HCT116 (cell line): ENCODE data around the gene GPR107. TPM values are rescaled to one million over a fixed set of nuclear protein-coding genes. Genes with fewer than 3 reads are reported as not detected.

Source experiments
- ATAC-seq: fragments of 200-7000 bp; cut with Tn5 transposase; 2 replicates; pipeline ENCODE4 v1.9.1; 2020; ENCODE audit warnings: mild to moderate bottlenecking, moderate library complexity
- BruUV-seq: library from RNA; stranded (reverse); fragments of 400-500 nt; replicated peaks from 2 replicates; lab custom pipeline; 2021; lab: Mats Ljungman, UMichigan
- CTCF ChIA-PET: fragments of 300-600 bp; sonication (Branson Sonifier 250); formaldehyde crosslinking; loops from one replicate; lab custom pipeline; 2021; ENCODE audit warnings: antibody characterized with exemption; lab: Charles Lee
- POLR2A ChIA-PET: fragments of 300-600, 350-600 bp; sonication (Branson Sonifier 250); formaldehyde crosslinking; loops from one replicate; lab custom pipeline; 2021; ENCODE audit warnings: antibody characterized with exemption; lab: Charles Lee
- RAD21 ChIA-PET, 2 experiments: fragments of 300-600 bp; sonication (Branson Sonifier 250); formaldehyde crosslinking; loops; one replicate each; lab custom pipeline; 2023; ENCODE audit warnings: low total read pairs in 2 of 2; ENCODE audit not compliant: uncharacterized antibody in 2 of 2, unreplicated experiment in 2 of 2, low non-redundant PET in 1 of 2; lab: Charles Lee
- DNase-seq: peaks from one replicate; pipeline ENCODE4 v3.0.0-alpha.2; 2010; ENCODE audit warnings: low read depth, low spot score
- H2AFZ ChIP-seq: fragments of 200-600 bp; shearing (Covaris generic), sonication (generic); 2 replicates; pipeline ENCODE4 v1.6.1; 2017; ENCODE audit warnings: low read depth, mixed run types, mixed read lengths, antibody characterized with exemption, low read length; ENCODE audit not compliant: poor library complexity, severe bottlenecking
- H3K27ac ChIP-seq: 2 replicates; pipeline ENCODE4 v1.5.1; 2012; ENCODE audit warnings: low read depth, low read length
- H3K27me3 ChIP-seq: fragments of 200-600 bp; sonication (generic); 2 replicates; pipeline ENCODE4 v1.6.1; 2016; ENCODE audit warnings: mixed run types, low read length, mixed read lengths; ENCODE audit not compliant: insufficient read depth
- H3K36me3 ChIP-seq, 2 experiments: fragments of 200-500 bp in 1 of 2; fragments of 200-600 bp in 1 of 2; sonication (Bioruptor generic) in 1 of 2; sonication (generic) in 1 of 2; 2 replicates each; pipeline versions ENCODE4 v1.5.1 to v1.6.1; 2014 to 2016; ENCODE audit warnings: low read length in 2 of 2, inconsistent platforms in 1 of 2, mixed read lengths in 1 of 2, mixed run types in 1 of 2; ENCODE audit not compliant: insufficient read depth in 2 of 2, control insufficient read depth in 1 of 2
- H3K4me1 ChIP-seq, 2 experiments: fragments of 200-600 bp in 1 of 2; sonication (generic) in 1 of 2; 2 replicates each; pipeline versions ENCODE4 v1.5.1 to v1.6.1; 2012 to 2017; ENCODE audit warnings: low read length in 2 of 2, inconsistent platforms in 1 of 2, mild to moderate bottlenecking in 1 of 2, mixed read lengths in 1 of 2, mixed run types in 1 of 2, moderate library complexity in 1 of 2; ENCODE audit not compliant: insufficient read depth in 2 of 2, control insufficient read depth in 1 of 2
- H3K4me2 ChIP-seq: fragments of 200-600 bp; sonication (generic); 2 replicates; pipeline ENCODE4 v1.6.1; 2017; ENCODE audit warnings: mixed run types, low read length, mixed read lengths
- H3K4me3 ChIP-seq, 2 experiments: fragments of 200-600 bp in 1 of 2; sonication (generic) in 1 of 2; replicated peaks in 1 of 2; 2 replicates each; pipeline ENCODE4 v1.5.1; 2011 to 2016; ENCODE audit warnings: low read length in 2 of 2, control low read depth in 1 of 2, low read depth in 1 of 2, mild to moderate bottlenecking in 1 of 2, mixed read lengths in 1 of 2, mixed run types in 1 of 2
- H3K79me2 ChIP-seq: fragments of 200-600 bp; sonication (generic); 2 replicates; pipeline ENCODE4 v1.6.1; 2017; ENCODE audit warnings: mild to moderate bottlenecking, mixed run types, low read length, moderate library complexity, mixed read lengths; ENCODE audit not compliant: insufficient read depth
- H3K9ac ChIP-seq: fragments of 200-600 bp; sonication (generic); 2 replicates; pipeline ENCODE4 v1.6.1; 2016; ENCODE audit warnings: low read length, mixed read lengths
- H3K9me2 ChIP-seq: fragments of 200-600 bp; sonication (generic), shearing (Covaris generic); 2 replicates; pipeline ENCODE4 v1.6.1; 2017; ENCODE audit warnings: mixed run types, mild to moderate bottlenecking, moderate library complexity; ENCODE audit not compliant: insufficient read depth
- H3K9me3 ChIP-seq, 2 experiments: fragments of 200-500 bp in 1 of 2; fragments of 200-600 bp in 1 of 2; sonication (Bioruptor generic) in 1 of 2; sonication (generic) in 1 of 2; 2 replicates each; pipeline ENCODE4 v1.6.1; 2014 to 2017; ENCODE audit warnings: low read length in 2 of 2, mixed read lengths in 2 of 2, inconsistent platforms in 1 of 2, low read depth in 1 of 2, mild to moderate bottlenecking in 1 of 2, mixed run types in 1 of 2, moderate library complexity in 1 of 2; ENCODE audit not compliant: control insufficient read depth in 1 of 2, insufficient read depth in 1 of 2
- H4K20me1 ChIP-seq: fragments of 200-600 bp; sonication (generic), shearing (Covaris generic); 2 replicates; pipeline ENCODE4 v1.6.1; 2017; ENCODE audit warnings: mixed run types, mild to moderate bottlenecking, moderate library complexity; ENCODE audit not compliant: insufficient read depth
- CBX3 ChIP-seq: IDR thresholded peaks from 2 replicates; pipeline ENCODE4 v1.6.1; 2012; ENCODE audit warnings: low read depth
- CEBPB ChIP-seq: IDR thresholded peaks from 2 replicates; pipeline ENCODE4 v1.6.1; 2012; ENCODE audit warnings: low read depth
- EGR1 ChIP-seq: IDR thresholded peaks from 2 replicates; pipeline ENCODE4 v1.6.1; 2012; ENCODE audit warnings: low read depth
- ELF1 ChIP-seq: IDR thresholded peaks from 2 replicates; pipeline ENCODE4 v1.6.1; 2012; ENCODE audit warnings: low read depth, borderline replicate concordance
- EZH2 ChIP-seq: fragments of 200-600 bp; sonication (generic); IDR thresholded peaks from 2 replicates; pipeline ENCODE4 v1.6.1; 2017; ENCODE audit warnings: antibody characterized with exemption, mixed run types
- EZH2phosphoT487 ChIP-seq: fragments of 200-600 bp; IDR thresholded peaks from 2 replicates; pipeline ENCODE4 v1.6.1; 2018; ENCODE audit warnings: antibody characterized with exemption, borderline replicate concordance
- JUND ChIP-seq: IDR thresholded peaks from 2 replicates; pipeline ENCODE4 v1.6.1; 2012
- POLR2A ChIP-seq: IDR thresholded peaks from 2 replicates; pipeline ENCODE4 v1.7.0; 2011; ENCODE audit warnings: borderline replicate concordance; ENCODE audit not compliant: insufficient read depth, insufficient read length; ENCODE audit errors: extremely low read depth
- POLR2AphosphoS5 ChIP-seq: IDR thresholded peaks from 2 replicates; pipeline ENCODE4 v1.6.1; 2011; ENCODE audit warnings: mild to moderate bottlenecking, low read depth, low read length, moderate library complexity
- SIN3A ChIP-seq: IDR thresholded peaks from 2 replicates; pipeline ENCODE4 v1.6.1; 2012; ENCODE audit warnings: low read depth
- SP1 ChIP-seq: IDR thresholded peaks from 2 replicates; pipeline ENCODE4 v1.6.1; 2012; ENCODE audit warnings: low read depth
- SRF ChIP-seq: IDR thresholded peaks from 2 replicates; pipeline ENCODE4 v1.6.1; 2012; ENCODE audit warnings: low read depth
- TCF7L2 ChIP-seq: IDR thresholded peaks from 2 replicates; pipeline ENCODE4 v1.7.0; 2011; ENCODE audit warnings: borderline replicate concordance, inconsistent platforms; ENCODE audit not compliant: insufficient read depth, insufficient read length; ENCODE audit errors: extremely low read depth
- ZNF274 ChIP-seq: fragments of 200-500 bp; sonication (Bioruptor generic); IDR thresholded peaks from 2 replicates; pipeline ENCODE4 v1.6.1; 2014; ENCODE audit warnings: mild to moderate bottlenecking, low read depth, low read length, inconsistent platforms
- intact Hi-C: fragments of 100-400 bp; cut with micrococcal nuclease; formaldehyde crosslinking; loops from 2 replicates; pipeline ENCODE4 v1.10.0; 2022
- total RNA-seq: library from RNA; stranded (reverse); gene quantifications from one replicate; pipeline ENCODE4 v1.2.1, GENCODE V29; 2021; ENCODE audit not compliant: unreplicated experiment
- TF ChIP-seq, protein P1 (sequence below): IDR thresholded peaks from 2 replicates; pipeline ENCODE4 v1.6.1; 2012
- TF ChIP-seq, protein P2 (sequence below): IDR thresholded peaks from 2 replicates; pipeline ENCODE4 v1.6.1; 2012; ENCODE audit warnings: low read depth
- TF ChIP-seq, protein P3 (sequence below), 3 experiments: fragments of 200-600 bp in 1 of 3; sonication (generic) in 1 of 3; IDR thresholded peaks in 2 of 3; conservative IDR thresholded peaks in 1 of 3; 2 replicates each; pipeline ENCODE4 v1.5.1; 2012 to 2017; ENCODE audit warnings: low read depth in 2 of 3, low read length in 2 of 3, antibody characterized with exemption in 1 of 3, borderline replicate concordance in 1 of 3, control low read depth in 1 of 3, mild to moderate bottlenecking in 1 of 3, mixed read lengths in 1 of 3, mixed run types in 1 of 3, moderate library complexity in 1 of 3; ENCODE audit not compliant: insufficient read depth in 1 of 3
- TF ChIP-seq, protein P4 (sequence below): IDR thresholded peaks from 2 replicates; pipeline ENCODE4 v1.6.1; 2011; ENCODE audit warnings: mild to moderate bottlenecking, low read length, moderate library complexity; ENCODE audit not compliant: insufficient replicate concordance; ENCODE audit errors: extremely low read depth

The GPR107 gene
- total RNA-seq, 1 experiment from 2014 or later = 32.5 TPM

DNA sequence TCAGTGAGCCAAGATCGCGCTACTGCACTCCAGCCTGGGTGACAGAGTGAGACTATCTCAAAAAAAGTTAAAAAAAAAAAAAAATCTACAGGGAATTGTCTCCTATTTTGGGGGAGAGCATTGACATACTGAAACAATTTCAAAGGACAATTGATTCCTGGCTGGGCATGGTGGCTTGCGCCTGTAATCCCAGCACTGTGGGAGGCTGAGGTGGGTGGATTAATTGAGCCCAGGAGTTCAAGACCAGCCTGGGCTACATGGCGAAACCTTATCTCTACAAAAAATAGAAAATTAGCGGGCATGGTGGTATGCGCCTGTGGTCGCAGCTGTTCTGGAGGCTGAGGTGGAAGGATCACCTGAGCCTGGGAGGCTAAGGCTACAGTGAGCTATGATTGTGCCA, 30.6 kb downstream of the GPR107 start:
- ChIA-PET POLR2A (no interaction called here), RAD21 (no interaction called here), CTCF (no interaction called here)
- Histone ChIP-seq H2AFZ (no peak overlapping the region), H3K27ac (no peak overlapping the region), H3K4me2 (no peak overlapping the region), H3K9ac (no peak overlapping the region), H4K20me1 (no peaks in the 10 kb centered on the region), H3K79me2 (no peaks in the 10 kb centered on the region), H3K36me3 (peaks cover 12 to 14% of the 10 kb centered on the region in 2 experiments), H3K27me3 (no peaks in the 10 kb centered on the region), H3K4me3 (no peak overlapping the region), H3K9me3 (no peaks in the 10 kb centered on the region), H3K4me1 (no peaks in the 10 kb centered on the region), H3K9me2 (no peaks in the 10 kb centered on the region)
- no TSS peak for BruUV-seq
- intact Hi-C loops = no loop called here
- TF ChIP-seq, protein P1, sequence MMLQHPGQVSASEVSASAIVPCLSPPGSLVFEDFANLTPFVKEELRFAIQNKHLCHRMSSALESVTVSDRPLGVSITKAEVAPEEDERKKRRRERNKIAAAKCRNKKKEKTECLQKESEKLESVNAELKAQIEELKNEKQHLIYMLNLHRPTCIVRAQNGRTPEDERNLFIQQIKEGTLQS = no peak
- TF ChIP-seq, protein P2, sequence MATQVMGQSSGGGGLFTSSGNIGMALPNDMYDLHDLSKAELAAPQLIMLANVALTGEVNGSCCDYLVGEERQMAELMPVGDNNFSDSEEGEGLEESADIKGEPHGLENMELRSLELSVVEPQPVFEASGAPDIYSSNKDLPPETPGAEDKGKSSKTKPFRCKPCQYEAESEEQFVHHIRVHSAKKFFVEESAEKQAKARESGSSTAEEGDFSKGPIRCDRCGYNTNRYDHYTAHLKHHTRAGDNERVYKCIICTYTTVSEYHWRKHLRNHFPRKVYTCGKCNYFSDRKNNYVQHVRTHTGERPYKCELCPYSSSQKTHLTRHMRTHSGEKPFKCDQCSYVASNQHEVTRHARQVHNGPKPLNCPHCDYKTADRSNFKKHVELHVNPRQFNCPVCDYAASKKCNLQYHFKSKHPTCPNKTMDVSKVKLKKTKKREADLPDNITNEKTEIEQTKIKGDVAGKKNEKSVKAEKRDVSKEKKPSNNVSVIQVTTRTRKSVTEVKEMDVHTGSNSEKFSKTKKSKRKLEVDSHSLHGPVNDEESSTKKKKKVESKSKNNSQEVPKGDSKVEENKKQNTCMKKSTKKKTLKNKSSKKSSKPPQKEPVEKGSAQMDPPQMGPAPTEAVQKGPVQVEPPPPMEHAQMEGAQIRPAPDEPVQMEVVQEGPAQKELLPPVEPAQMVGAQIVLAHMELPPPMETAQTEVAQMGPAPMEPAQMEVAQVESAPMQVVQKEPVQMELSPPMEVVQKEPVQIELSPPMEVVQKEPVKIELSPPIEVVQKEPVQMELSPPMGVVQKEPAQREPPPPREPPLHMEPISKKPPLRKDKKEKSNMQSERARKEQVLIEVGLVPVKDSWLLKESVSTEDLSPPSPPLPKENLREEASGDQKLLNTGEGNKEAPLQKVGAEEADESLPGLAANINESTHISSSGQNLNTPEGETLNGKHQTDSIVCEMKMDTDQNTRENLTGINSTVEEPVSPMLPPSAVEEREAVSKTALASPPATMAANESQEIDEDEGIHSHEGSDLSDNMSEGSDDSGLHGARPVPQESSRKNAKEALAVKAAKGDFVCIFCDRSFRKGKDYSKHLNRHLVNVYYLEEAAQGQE = no peak
- no peak for TF ChIP-seq EGR1
- no peak for TF ChIP-seq SP1
- TF ChIP-seq POLR2AphosphoS5 = no peak
- TF ChIP-seq, protein P3, sequence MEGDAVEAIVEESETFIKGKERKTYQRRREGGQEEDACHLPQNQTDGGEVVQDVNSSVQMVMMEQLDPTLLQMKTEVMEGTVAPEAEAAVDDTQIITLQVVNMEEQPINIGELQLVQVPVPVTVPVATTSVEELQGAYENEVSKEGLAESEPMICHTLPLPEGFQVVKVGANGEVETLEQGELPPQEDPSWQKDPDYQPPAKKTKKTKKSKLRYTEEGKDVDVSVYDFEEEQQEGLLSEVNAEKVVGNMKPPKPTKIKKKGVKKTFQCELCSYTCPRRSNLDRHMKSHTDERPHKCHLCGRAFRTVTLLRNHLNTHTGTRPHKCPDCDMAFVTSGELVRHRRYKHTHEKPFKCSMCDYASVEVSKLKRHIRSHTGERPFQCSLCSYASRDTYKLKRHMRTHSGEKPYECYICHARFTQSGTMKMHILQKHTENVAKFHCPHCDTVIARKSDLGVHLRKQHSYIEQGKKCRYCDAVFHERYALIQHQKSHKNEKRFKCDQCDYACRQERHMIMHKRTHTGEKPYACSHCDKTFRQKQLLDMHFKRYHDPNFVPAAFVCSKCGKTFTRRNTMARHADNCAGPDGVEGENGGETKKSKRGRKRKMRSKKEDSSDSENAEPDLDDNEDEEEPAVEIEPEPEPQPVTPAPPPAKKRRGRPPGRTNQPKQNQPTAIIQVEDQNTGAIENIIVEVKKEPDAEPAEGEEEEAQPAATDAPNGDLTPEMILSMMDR (IDR thresholded peaks at IDR 0.05 in 2 of 3, conservative IDR thresholded peaks at IDR 0.05 in 1 of 3; ENCODE audit: borderline replicate concordance in 1 of 3, insufficient read depth in 1 of 3, low read depth in 2 of 3, low read length in 2 of 3) = no peak
- no peak for TF ChIP-seq POLR2A
- TF ChIP-seq TCF7L2 = no peak
- TF ChIP-seq ZNF274 = no peak
- TF ChIP-seq SRF = no peak
- no peak for TF ChIP-seq EZH2
- no peak for TF ChIP-seq JUND
- TF ChIP-seq, protein P4, sequence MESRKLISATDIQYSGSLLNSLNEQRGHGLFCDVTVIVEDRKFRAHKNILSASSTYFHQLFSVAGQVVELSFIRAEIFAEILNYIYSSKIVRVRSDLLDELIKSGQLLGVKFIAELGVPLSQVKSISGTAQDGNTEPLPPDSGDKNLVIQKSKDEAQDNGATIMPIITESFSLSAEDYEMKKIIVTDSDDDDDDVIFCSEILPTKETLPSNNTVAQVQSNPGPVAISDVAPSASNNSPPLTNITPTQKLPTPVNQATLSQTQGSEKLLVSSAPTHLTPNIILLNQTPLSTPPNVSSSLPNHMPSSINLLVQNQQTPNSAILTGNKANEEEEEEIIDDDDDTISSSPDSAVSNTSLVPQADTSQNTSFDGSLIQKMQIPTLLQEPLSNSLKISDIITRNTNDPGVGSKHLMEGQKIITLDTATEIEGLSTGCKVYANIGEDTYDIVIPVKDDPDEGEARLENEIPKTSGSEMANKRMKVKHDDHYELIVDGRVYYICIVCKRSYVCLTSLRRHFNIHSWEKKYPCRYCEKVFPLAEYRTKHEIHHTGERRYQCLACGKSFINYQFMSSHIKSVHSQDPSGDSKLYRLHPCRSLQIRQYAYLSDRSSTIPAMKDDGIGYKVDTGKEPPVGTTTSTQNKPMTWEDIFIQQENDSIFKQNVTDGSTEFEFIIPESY = no peak
- TF ChIP-seq EZH2phosphoT487 = no peak
- TF ChIP-seq ELF1 = no peak
- no peak for TF ChIP-seq CBX3
- no peak for TF ChIP-seq CEBPB
- no peak for TF ChIP-seq SIN3A
- no peak for ATAC-seq
- DNase-seq = no peak
